H1 (cell line): ENCODE results near the gene USP10. TPM values are rescaled to one million over a fixed set of nuclear protein-coding genes. Genes with fewer than 3 reads are reported as not detected.

ENCODE experiments used
- GABPA ChIP-seq: IDR thresholded peaks from 2 replicates; pipeline ENCODE4 v1.6.1; 2011; ENCODE audit warnings: mild to moderate bottlenecking, low read length, moderate library complexity, borderline replicate concordance; ENCODE audit not compliant: insufficient read depth
- HDAC2 ChIP-seq, 2 experiments: fragments of 300-600 bp in 1 of 2; sonication (generic) in 1 of 2; IDR thresholded peaks; 2 replicates each; pipeline ENCODE4 v1.6.1; 2011 to 2012; ENCODE audit warnings: low read depth in 2 of 2, low read length in 2 of 2, mild to moderate bottlenecking in 2 of 2, moderate library complexity in 2 of 2, borderline replicate concordance in 1 of 2, inconsistent platforms in 1 of 2
- polyA plus RNA-seq, 7 experiments: library from polyadenylated mRNA; depleted of rRNA in 3 of 7; stranded (reverse) in 5 of 7; unstranded in 2 of 7; fragments of >200 nt in 5 of 7; fragments of 200-250 nt in 2 of 7; gene quantifications; 1 replicate in 5 of 7; 2 replicates in 1 of 7; 4 replicates in 1 of 7; pipeline versions ENCODE4 v1.2.1 to v1.2.3, GENCODE V29; 2011 to 2013; ENCODE audit warnings: missing spikeins in 2 of 7, mixed read lengths in 2 of 7
- total RNA-seq: library from RNA; stranded (reverse); fragmentation: NEBNext Ultra II Directional; extraction: Animal tissue kit (Norgen Biotek cat#: 25700); gene quantifications from 2 replicates; pipeline ENCODE4 v1.2.1, GENCODE V29; 2021
- TF ChIP-seq, protein P1 (sequence below): IDR thresholded peaks from 2 replicates; pipeline ENCODE4 v1.6.1; 2012; ENCODE audit warnings: low read length, inconsistent platforms
- TF ChIP-seq, protein P2 (sequence below): fragments of 300-600 bp; sonication (generic); IDR thresholded peaks from 2 replicates; pipeline ENCODE4 v1.7.1; 2012; ENCODE audit warnings: low read length, moderate library complexity, mild to moderate bottlenecking, inconsistent platforms; ENCODE audit not compliant: insufficient replicate concordance

Gene USP10
- total and polyA plus RNA-seq, 2 of the 8 experiments (the other 6 are each of a cell fraction or from before 2014, with no cell fraction given), result 171 to 195 TPM

DNA sequence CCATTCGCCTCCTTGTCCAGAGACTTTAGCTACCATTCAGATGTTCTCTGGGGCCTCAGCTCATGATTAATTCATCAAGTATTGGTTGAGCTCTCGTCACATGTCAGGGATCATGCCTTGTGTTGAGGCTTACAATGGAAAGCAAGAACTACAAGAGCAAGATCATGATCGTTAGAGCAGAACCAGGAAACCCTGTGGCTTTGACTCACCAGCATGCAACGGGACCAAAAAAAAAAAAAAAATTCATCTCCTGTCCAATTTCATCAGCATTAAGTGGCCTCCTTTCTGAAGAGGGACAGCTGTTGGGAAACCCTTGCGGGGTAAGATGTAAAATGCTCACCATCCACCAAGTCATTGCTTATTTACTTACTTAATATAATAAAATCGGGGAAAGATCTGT is 12.1 kb upstream of the USP10 start (continued):
- TF ChIP-seq, protein P1, sequence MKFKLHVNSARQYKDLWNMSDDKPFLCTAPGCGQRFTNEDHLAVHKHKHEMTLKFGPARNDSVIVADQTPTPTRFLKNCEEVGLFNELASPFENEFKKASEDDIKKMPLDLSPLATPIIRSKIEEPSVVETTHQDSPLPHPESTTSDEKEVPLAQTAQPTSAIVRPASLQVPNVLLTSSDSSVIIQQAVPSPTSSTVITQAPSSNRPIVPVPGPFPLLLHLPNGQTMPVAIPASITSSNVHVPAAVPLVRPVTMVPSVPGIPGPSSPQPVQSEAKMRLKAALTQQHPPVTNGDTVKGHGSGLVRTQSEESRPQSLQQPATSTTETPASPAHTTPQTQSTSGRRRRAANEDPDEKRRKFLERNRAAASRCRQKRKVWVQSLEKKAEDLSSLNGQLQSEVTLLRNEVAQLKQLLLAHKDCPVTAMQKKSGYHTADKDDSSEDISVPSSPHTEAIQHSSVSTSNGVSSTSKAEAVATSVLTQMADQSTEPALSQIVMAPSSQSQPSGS, result no peak
- no peak for TF ChIP-seq GABPA
- TF ChIP-seq, protein P2, sequence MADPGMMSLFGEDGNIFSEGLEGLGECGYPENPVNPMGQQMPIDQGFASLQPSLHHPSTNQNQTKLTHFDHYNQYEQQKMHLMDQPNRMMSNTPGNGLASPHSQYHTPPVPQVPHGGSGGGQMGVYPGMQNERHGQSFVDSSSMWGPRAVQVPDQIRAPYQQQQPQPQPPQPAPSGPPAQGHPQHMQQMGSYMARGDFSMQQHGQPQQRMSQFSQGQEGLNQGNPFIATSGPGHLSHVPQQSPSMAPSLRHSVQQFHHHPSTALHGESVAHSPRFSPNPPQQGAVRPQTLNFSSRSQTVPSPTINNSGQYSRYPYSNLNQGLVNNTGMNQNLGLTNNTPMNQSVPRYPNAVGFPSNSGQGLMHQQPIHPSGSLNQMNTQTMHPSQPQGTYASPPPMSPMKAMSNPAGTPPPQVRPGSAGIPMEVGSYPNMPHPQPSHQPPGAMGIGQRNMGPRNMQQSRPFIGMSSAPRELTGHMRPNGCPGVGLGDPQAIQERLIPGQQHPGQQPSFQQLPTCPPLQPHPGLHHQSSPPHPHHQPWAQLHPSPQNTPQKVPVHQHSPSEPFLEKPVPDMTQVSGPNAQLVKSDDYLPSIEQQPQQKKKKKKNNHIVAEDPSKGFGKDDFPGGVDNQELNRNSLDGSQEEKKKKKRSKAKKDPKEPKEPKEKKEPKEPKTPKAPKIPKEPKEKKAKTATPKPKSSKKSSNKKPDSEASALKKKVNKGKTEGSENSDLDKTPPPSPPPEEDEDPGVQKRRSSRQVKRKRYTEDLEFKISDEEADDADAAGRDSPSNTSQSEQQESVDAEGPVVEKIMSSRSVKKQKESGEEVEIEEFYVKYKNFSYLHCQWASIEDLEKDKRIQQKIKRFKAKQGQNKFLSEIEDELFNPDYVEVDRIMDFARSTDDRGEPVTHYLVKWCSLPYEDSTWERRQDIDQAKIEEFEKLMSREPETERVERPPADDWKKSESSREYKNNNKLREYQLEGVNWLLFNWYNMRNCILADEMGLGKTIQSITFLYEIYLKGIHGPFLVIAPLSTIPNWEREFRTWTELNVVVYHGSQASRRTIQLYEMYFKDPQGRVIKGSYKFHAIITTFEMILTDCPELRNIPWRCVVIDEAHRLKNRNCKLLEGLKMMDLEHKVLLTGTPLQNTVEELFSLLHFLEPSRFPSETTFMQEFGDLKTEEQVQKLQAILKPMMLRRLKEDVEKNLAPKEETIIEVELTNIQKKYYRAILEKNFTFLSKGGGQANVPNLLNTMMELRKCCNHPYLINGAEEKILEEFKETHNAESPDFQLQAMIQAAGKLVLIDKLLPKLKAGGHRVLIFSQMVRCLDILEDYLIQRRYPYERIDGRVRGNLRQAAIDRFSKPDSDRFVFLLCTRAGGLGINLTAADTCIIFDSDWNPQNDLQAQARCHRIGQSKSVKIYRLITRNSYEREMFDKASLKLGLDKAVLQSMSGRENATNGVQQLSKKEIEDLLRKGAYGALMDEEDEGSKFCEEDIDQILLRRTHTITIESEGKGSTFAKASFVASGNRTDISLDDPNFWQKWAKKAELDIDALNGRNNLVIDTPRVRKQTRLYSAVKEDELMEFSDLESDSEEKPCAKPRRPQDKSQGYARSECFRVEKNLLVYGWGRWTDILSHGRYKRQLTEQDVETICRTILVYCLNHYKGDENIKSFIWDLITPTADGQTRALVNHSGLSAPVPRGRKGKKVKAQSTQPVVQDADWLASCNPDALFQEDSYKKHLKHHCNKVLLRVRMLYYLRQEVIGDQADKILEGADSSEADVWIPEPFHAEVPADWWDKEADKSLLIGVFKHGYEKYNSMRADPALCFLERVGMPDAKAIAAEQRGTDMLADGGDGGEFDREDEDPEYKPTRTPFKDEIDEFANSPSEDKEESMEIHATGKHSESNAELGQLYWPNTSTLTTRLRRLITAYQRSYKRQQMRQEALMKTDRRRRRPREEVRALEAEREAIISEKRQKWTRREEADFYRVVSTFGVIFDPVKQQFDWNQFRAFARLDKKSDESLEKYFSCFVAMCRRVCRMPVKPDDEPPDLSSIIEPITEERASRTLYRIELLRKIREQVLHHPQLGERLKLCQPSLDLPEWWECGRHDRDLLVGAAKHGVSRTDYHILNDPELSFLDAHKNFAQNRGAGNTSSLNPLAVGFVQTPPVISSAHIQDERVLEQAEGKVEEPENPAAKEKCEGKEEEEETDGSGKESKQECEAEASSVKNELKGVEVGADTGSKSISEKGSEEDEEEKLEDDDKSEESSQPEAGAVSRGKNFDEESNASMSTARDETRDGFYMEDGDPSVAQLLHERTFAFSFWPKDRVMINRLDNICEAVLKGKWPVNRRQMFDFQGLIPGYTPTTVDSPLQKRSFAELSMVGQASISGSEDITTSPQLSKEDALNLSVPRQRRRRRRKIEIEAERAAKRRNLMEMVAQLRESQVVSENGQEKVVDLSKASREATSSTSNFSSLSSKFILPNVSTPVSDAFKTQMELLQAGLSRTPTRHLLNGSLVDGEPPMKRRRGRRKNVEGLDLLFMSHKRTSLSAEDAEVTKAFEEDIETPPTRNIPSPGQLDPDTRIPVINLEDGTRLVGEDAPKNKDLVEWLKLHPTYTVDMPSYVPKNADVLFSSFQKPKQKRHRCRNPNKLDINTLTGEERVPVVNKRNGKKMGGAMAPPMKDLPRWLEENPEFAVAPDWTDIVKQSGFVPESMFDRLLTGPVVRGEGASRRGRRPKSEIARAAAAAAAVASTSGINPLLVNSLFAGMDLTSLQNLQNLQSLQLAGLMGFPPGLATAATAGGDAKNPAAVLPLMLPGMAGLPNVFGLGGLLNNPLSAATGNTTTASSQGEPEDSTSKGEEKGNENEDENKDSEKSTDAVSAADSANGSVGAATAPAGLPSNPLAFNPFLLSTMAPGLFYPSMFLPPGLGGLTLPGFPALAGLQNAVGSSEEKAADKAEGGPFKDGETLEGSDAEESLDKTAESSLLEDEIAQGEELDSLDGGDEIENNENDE, result no peak
- TF ChIP-seq HDAC2 (IDR thresholded peaks at IDR 0.05; ENCODE audit: borderline replicate concordance in 1 of 2, low read depth in 2 of 2, low read length in 2 of 2), result no peak
- TF ChIP-seq, all 59 proteins: peak for 0
